Measurements from ENCODE around the gene DAGLA. TPM values are rescaled to one million over a fixed set of nuclear protein-coding genes. Genes with fewer than 3 reads are reported as not detected.
A peak's percentile ranks its signal among the peaks of the same experiment; 100 is the strongest.
"Not testable (repeated sequence)": the region's sequence is repeated elsewhere in the genome, so short reads cannot be mapped to it uniquely, and the experiment has no call there.

The DAGLA gene
- total and polyA plus RNA-seq, 10 donors = 0.27 to 5.0 (median 3.3) TPM

GRCh38 chr11:61667684-61668305 is 12.4 kb upstream of the DAGLA start:
- no peaks in the 10 kb centered on the region for H3K9me3 ChIP-seq
- 81 to 91% (median 86%) methylated on average over 5 to 6 of the region's 6 CpGs for WGBS, 5 donors
- no peaks in the 10 kb centered on the region for H3K4me1 ChIP-seq
- H3K27me3 ChIP-seq (replicated peaks in 1 of 7) = peaks cover 0 to 22% (median 0%) of the 10 kb centered on the region in 7 donors
- H3K4me3 ChIP-seq = no peak overlapping the region
- H3K27ac ChIP-seq = no peak overlapping the region
- no peaks in the 10 kb centered on the region for H3K36me3 ChIP-seq
- no peak for DNase-seq
- TF ChIP-seq POLR2A (IDR thresholded peaks at IDR 0.05) (no peak), POLR2AphosphoS5 (IDR thresholded peaks at IDR 0.05) (no peak)
- TF ChIP-seq, protein P1, sequence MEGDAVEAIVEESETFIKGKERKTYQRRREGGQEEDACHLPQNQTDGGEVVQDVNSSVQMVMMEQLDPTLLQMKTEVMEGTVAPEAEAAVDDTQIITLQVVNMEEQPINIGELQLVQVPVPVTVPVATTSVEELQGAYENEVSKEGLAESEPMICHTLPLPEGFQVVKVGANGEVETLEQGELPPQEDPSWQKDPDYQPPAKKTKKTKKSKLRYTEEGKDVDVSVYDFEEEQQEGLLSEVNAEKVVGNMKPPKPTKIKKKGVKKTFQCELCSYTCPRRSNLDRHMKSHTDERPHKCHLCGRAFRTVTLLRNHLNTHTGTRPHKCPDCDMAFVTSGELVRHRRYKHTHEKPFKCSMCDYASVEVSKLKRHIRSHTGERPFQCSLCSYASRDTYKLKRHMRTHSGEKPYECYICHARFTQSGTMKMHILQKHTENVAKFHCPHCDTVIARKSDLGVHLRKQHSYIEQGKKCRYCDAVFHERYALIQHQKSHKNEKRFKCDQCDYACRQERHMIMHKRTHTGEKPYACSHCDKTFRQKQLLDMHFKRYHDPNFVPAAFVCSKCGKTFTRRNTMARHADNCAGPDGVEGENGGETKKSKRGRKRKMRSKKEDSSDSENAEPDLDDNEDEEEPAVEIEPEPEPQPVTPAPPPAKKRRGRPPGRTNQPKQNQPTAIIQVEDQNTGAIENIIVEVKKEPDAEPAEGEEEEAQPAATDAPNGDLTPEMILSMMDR (IDR thresholded peaks at IDR 0.05 in 8 of 11, conservative IDR thresholded peaks at IDR 0.05 in 3 of 11) = no peak
- intact Hi-C loops (cut with DNase I; ENCODE audit: low total_unique reads) = no loop called here

- WGBS, 5 donors = 81 to 92% (median 88%) methylated on average over 4 of the region's 4 CpGs
- DNase-seq = no peak
- H3K27ac ChIP-seq = no peak overlapping the region
- no peaks in the 10 kb centered on the region for H3K9me3 ChIP-seq
- peaks cover 0 to 22% (median 0%) of the 10 kb centered on the region in 7 donors for H3K27me3 ChIP-seq (replicated peaks in 1 of 7)
- no peaks in the 10 kb centered on the region for H3K4me1 ChIP-seq
- TF ChIP-seq POLR2AphosphoS5 (IDR thresholded peaks at IDR 0.05) = no peak
- TF ChIP-seq, protein P1 (IDR thresholded peaks at IDR 0.05 in 8 of 11, conservative IDR thresholded peaks at IDR 0.05 in 3 of 11) = no peak
- TF ChIP-seq POLR2A (IDR thresholded peaks at IDR 0.05) = no peak
- H3K36me3 ChIP-seq = no peaks in the 10 kb centered on the region
- no peak overlapping the region for H3K4me3 ChIP-seq
- intact Hi-C loops (cut with DNase I; ENCODE audit: low total_unique reads) = no loop called here
Measured at GRCh38 chr11:61669417-61669816, 10.8 kb upstream of the DAGLA start.

GRCh38 chr11:61670626-61671025 is 9.6 kb upstream of the DAGLA start:
- WGBS, 5 donors = 92 to 97% (median 94%) methylated on average over 2 of the region's 2 CpGs
- Histone ChIP-seq H3K27me3 (replicated peaks in 1 of 7) (peaks cover 0 to 22% (median 0%) of the 10 kb centered on the region in 7 donors), H3K4me1 (no peaks in the 10 kb centered on the region), H3K27ac (no peak overlapping the region), H3K9me3 (no peaks in the 10 kb centered on the region), H3K4me3 (no peak overlapping the region), H3K36me3 (no peaks in the 10 kb centered on the region)
- intact Hi-C loops (cut with DNase I; ENCODE audit: low total_unique reads) = no loop called here
- TF ChIP-seq POLR2A (IDR thresholded peaks at IDR 0.05) = no peak
- DNase-seq = no peak

GRCh38 chr11:61671527-61671926 is 8.7 kb upstream of the DAGLA start:
- Histone ChIP-seq H3K36me3 (no peaks in the 10 kb centered on the region), H3K27me3 (replicated peaks in 1 of 7) (peaks cover 0 to 29% (median 0%) of the 10 kb centered on the region in 7 donors), H3K4me3 (no peak overlapping the region), H3K27ac (no peak overlapping the region), H3K9me3 (no peaks in the 10 kb centered on the region), H3K4me1 (no peaks in the 10 kb centered on the region)
- TF ChIP-seq, protein P1 (IDR thresholded peaks at IDR 0.05 in 8 of 11, conservative IDR thresholded peaks at IDR 0.05 in 3 of 11) = peak in 4 of 11 experiments; percentile 12 to 46 (median 22)
- TF ChIP-seq POLR2A (IDR thresholded peaks at IDR 0.05) = no peak
- WGBS, 5 donors = 22 to 43% (median 34%) methylated on average over 5 of the region's 5 CpGs
- intact Hi-C loops (cut with DNase I; ENCODE audit: low total_unique reads) = no loop called here
- no peak for DNase-seq

DNA sequence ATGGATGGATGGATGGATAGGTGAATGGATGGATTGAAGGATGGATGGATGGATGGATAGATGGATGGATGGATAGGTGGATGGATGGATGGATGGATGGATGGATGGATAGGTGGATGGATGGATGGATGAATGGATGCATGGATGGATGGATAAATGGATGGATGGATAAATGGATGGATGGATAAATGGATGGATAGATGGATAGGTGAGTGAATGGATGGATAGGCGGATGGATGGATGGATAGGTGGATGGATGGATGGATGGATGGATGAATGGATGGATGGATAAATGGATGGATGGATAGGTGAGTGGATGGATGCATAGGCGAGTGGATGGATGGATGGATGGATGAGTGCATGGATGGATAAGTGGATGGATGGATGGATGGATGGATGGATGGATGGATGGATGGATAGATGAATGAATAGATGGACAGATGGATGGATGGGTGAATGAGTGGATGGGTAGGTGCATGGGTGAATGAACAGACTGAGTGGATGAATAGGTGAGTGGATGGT is 6.2 kb upstream of the DAGLA start:
- peaks cover 0 to 50% (median 0%) of the 10 kb centered on the region in 7 donors for H3K27me3 ChIP-seq (replicated peaks in 1 of 7)
- WGBS, 5 donors = 65 to 81% (median 70%) methylated on average over 2 of the region's 2 CpGs
- H3K27ac ChIP-seq; H3K4me3 ChIP-seq; DNase-seq; H3K4me1 ChIP-seq; intact Hi-C loops (cut with DNase I; ENCODE audit: low total_unique reads); H3K9me3 ChIP-seq; H3K36me3 ChIP-seq: not testable (repeated sequence)
